OCI-LY7 (cell line): ENCODE results near the gene RGS2.

Source experiments
- CTCF ChIP-seq: fragments of 200-600 bp; sonication (generic); conservative IDR thresholded peaks from 2 replicates; pipeline ENCODE4 v1.5.1; 2014; ENCODE audit warnings: mild to moderate bottlenecking, antibody characterized with exemption, low read length, moderate library complexity, mixed read lengths
- EZH2phosphoT487 ChIP-seq: fragments of 200-600 bp; sonication (generic); IDR thresholded peaks from 2 replicates; pipeline ENCODE4 v1.6.1; 2018; ENCODE audit warnings: low read depth, borderline replicate concordance, mild to moderate bottlenecking, mixed run types, antibody characterized with exemption, low read length, moderate library complexity, mixed read lengths

- no peak for TF ChIP-seq CTCF
- TF ChIP-seq EZH2phosphoT487, result no peak
Observed at GRCh38 chr1:192766876-192767275, 42.0 kb upstream of the RGS2 start.
